Endodermal cell (in vitro differentiated cells): ENCODE results near the gene LSAMP. TPM values are rescaled to one million over a fixed set of nuclear protein-coding genes. Genes with fewer than 3 reads are reported as not detected.

ENCODE experiments used
- DNase-seq: peaks from one replicate; pipeline ENCODE4 v3.0.0-alpha.2; 2017
- H3K27ac ChIP-seq: 2 replicates; pipeline ENCODE4 v1.5.1; 2013; ENCODE audit warnings: mild to moderate bottlenecking, low read depth, low read length, moderate library complexity
- H3K27me3 ChIP-seq: 2 replicates; pipeline ENCODE4 v1.6.1; 2013; ENCODE audit warnings: mild to moderate bottlenecking, low read length, moderate library complexity; ENCODE audit not compliant: insufficient read depth, control insufficient read depth, poor library complexity, severe bottlenecking
- H3K36me3 ChIP-seq: 2 replicates; pipeline ENCODE4 v1.7.0; 2013; ENCODE audit warnings: mild to moderate bottlenecking, low read length, moderate library complexity; ENCODE audit not compliant: control insufficient read depth, insufficient read depth
- H3K4me1 ChIP-seq: one replicate; pipeline ENCODE4 v1.7.0; 2013; ENCODE audit warnings: low read length; ENCODE audit not compliant: control insufficient read depth, insufficient read depth
- H3K4me3 ChIP-seq: 2 replicates; pipeline ENCODE4 v1.5.1; 2013; ENCODE audit warnings: mild to moderate bottlenecking, low read length, moderate library complexity
- H3K9ac ChIP-seq: 2 replicates; pipeline ENCODE4 v1.6.1; 2013; ENCODE audit warnings: mild to moderate bottlenecking, low read length, moderate library complexity; ENCODE audit not compliant: poor library complexity, severe bottlenecking; ENCODE audit errors: extremely low read depth
- H3K9me3 ChIP-seq: 2 replicates; pipeline ENCODE4 v1.6.1; 2013; ENCODE audit warnings: mild to moderate bottlenecking, low read length, moderate library complexity; ENCODE audit not compliant: control insufficient read depth
- H3K27ac Mint-ChIP-seq: 2 replicates; pipeline ENCODE4 v1.8.0; 2020; ENCODE audit warnings: mixed read lengths
- H3K27me3 Mint-ChIP-seq: 2 replicates; pipeline ENCODE4 v1.8.0; 2021; ENCODE audit warnings: mild to moderate bottlenecking, mixed read lengths; ENCODE audit not compliant: insufficient read depth
- H3K36me3 Mint-ChIP-seq: 2 replicates; pipeline ENCODE4 v1.8.0; 2020; ENCODE audit warnings: low read depth, mixed read lengths
- H3K4me1 Mint-ChIP-seq: 2 replicates; pipeline ENCODE4 v1.8.0; 2020; ENCODE audit warnings: mixed read lengths
- H3K4me3 Mint-ChIP-seq: 2 replicates; pipeline ENCODE4 v1.8.0; 2020; ENCODE audit warnings: mild to moderate bottlenecking, moderate library complexity, mixed read lengths
- H3K9me3 Mint-ChIP-seq: 2 replicates; pipeline ENCODE4 v1.8.0; 2020; ENCODE audit warnings: mild to moderate bottlenecking, mixed read lengths
- WGBS, 2 experiments: methylation state at CpG; one replicate each; pipeline versions ENCODE4 v1.1.5 to v1.1.7; 2013; ENCODE audit warnings: missing lambda C conversion rate in 2 of 2, mixed read lengths in 1 of 2; ENCODE audit not compliant: insufficient coverage in 1 of 2, insufficient read length in 1 of 2; 5-methylcytosine and 5-hydroxymethylcytosine counted together
- total RNA-seq, 2 donors: library from RNA; stranded (reverse); fragmentation: NEBNext Ultra II Directional in 1 of 2; extraction: Animal tissue kit (Norgen Biotek cat#: 25700) in 1 of 2; gene quantifications; 2 replicates in 1 of 2; 3 replicates in 1 of 2; pipeline ENCODE4 v1.2.1, GENCODE V29; 2021
- TF ChIP-seq, protein P1 (sequence below): fragments of 200-600 bp; sonication (generic); conservative IDR thresholded peaks from 2 replicates; pipeline ENCODE4 v1.5.0; 2021; ENCODE audit warnings: antibody characterized with exemption, mild to moderate bottlenecking

LSAMP gene
- total RNA-seq, 2 donors from 2014 or later, result 4.4 to 10.2 TPM

DNA sequence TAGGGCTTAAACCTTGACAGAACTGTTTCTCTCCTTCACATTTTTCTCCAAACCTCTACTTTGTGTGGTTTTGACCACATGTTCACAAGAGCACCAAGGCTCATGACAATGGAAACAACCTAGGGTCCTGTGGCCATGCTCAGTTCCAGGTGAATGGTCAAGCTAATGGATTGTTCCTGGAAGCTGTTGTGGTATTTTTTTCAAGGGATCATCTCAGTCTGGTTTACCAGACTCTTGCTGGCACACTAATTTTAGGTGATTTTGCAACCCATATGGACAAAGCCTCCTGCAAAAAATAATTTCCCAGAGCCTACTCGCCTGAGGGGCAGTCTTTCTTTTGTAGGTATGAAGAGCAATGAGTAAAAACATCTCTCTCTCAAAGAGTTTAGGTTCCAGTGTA is 67.2 kb downstream of the LSAMP start:
- Histone ChIP-seq H3K27ac (no peak overlapping the region), H3K4me1 (no peaks in the 10 kb centered on the region), H3K36me3 (no peaks in the 10 kb centered on the region), H3K4me3 (no peak overlapping the region), H3K9ac (no peak overlapping the region), H3K27me3 (no peaks in the 10 kb centered on the region), H3K9me3 (no peaks in the 10 kb centered on the region)
- DNase-seq, result no peak
- Mint-ChIP-seq H3K36me3 (no peaks in the 10 kb centered on the region), H3K4me3 (no peak overlapping the region), H3K4me1 (peaks cover 7% of the 10 kb centered on the region), H3K27ac (no peak overlapping the region), H3K9me3 (no peaks in the 10 kb centered on the region), H3K27me3 (no peaks in the 10 kb centered on the region)
- 100% methylated on average over 1 of the region's 1 CpG; no CpG with 5 or more reads in 1 of the 2 experiments for whole genome bisulfite sequencing, 2 experiments
- TF ChIP-seq, protein P1, sequence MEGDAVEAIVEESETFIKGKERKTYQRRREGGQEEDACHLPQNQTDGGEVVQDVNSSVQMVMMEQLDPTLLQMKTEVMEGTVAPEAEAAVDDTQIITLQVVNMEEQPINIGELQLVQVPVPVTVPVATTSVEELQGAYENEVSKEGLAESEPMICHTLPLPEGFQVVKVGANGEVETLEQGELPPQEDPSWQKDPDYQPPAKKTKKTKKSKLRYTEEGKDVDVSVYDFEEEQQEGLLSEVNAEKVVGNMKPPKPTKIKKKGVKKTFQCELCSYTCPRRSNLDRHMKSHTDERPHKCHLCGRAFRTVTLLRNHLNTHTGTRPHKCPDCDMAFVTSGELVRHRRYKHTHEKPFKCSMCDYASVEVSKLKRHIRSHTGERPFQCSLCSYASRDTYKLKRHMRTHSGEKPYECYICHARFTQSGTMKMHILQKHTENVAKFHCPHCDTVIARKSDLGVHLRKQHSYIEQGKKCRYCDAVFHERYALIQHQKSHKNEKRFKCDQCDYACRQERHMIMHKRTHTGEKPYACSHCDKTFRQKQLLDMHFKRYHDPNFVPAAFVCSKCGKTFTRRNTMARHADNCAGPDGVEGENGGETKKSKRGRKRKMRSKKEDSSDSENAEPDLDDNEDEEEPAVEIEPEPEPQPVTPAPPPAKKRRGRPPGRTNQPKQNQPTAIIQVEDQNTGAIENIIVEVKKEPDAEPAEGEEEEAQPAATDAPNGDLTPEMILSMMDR, result no peak

DNA sequence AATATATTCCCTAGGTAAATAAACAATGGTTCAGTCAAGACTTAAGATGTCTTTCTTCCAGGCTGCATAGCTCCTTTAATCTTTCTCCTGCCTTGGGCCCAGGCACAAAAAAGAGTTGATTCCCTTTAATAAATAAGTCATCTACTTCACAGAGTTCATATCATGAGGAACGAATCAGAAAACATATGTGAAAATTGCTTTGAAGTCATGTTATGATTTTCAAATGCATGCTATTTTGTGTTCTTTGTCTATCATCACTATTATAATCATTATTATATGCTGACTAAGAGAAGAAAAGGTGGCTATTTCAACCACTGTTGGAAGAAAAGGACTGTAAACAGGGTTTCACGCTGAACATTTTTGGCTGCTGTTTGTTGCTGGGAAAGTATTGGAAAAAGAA is 70.4 kb downstream of the LSAMP start:
- no peak overlapping the region for H3K27ac Mint-ChIP-seq
- H3K9me3 Mint-ChIP-seq, result no peaks in the 10 kb centered on the region
- Histone ChIP-seq H3K4me1 (no peaks in the 10 kb centered on the region), H3K9ac (no peak overlapping the region), H3K9me3 (no peaks in the 10 kb centered on the region), H3K27ac (no peak overlapping the region), H3K36me3 (no peaks in the 10 kb centered on the region), H3K27me3 (no peaks in the 10 kb centered on the region), H3K4me3 (no peak overlapping the region)
- TF ChIP-seq, protein P1, result no peak
- WGBS, 2 experiments, result 87% methylated on average over 2 of the region's 2 CpGs; no CpG with 5 or more reads in 1 of the 2 experiments
- no peaks in the 10 kb centered on the region for H3K27me3 Mint-ChIP-seq
- DNase-seq, result no peak
- H3K4me1 Mint-ChIP-seq, result peaks cover 7% of the 10 kb centered on the region
- H3K4me3 Mint-ChIP-seq, result no peak overlapping the region
- no peaks in the 10 kb centered on the region for H3K36me3 Mint-ChIP-seq

DNA sequence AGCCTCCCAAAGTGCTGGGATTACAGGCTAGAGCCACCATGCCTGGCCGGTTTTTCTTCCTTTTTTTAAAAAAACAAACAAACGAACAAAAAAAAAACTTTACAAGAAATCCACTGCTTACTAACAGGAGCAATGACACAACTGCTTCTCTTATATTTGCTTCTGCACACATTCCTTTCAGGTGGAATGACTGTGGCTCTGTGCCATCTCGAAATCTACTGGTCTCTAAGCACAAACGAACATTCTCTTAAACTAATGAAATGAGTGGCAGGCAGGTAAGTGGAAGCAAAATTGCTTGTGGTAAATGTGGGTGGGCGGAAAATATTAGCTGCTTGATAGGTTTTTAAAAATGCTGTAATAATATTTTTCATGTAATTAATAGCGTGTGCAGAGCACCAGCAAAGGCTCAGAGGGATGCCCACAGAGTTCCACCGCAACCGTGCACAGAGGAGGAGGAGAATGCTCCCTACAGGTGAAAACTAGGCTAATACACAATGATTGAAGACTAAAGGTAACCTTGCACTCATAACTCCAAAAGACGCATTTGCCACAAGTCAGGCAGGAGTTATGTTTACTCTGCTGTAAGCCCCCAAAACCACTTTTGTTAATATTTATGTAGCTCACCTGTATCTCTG is 77.4 kb downstream of the LSAMP start:
- Histone ChIP-seq H3K4me1 (no peaks in the 10 kb centered on the region), H3K9me3 (no peaks in the 10 kb centered on the region), H3K27ac (no peak overlapping the region), H3K4me3 (no peak overlapping the region), H3K9ac (no peak overlapping the region), H3K27me3 (no peaks in the 10 kb centered on the region), H3K36me3 (no peaks in the 10 kb centered on the region)
- H3K27me3 Mint-ChIP-seq, result no peaks in the 10 kb centered on the region
- H3K9me3 Mint-ChIP-seq, result peaks cover 10% of the 10 kb centered on the region
- DNase-seq, result no peak
- no peaks in the 10 kb centered on the region for H3K36me3 Mint-ChIP-seq
- no peak overlapping the region for H3K27ac Mint-ChIP-seq
- no peak overlapping the region for H3K4me3 Mint-ChIP-seq
- WGBS, 2 experiments, result 89 to 92% methylated on average over 8 to 9 of the region's 9 CpGs
- no peaks in the 10 kb centered on the region for H3K4me1 Mint-ChIP-seq
- TF ChIP-seq, protein P1, result no peak
